ENCODE results near the gene NXNL1.

- TF ChIP-seq, protein P1, sequence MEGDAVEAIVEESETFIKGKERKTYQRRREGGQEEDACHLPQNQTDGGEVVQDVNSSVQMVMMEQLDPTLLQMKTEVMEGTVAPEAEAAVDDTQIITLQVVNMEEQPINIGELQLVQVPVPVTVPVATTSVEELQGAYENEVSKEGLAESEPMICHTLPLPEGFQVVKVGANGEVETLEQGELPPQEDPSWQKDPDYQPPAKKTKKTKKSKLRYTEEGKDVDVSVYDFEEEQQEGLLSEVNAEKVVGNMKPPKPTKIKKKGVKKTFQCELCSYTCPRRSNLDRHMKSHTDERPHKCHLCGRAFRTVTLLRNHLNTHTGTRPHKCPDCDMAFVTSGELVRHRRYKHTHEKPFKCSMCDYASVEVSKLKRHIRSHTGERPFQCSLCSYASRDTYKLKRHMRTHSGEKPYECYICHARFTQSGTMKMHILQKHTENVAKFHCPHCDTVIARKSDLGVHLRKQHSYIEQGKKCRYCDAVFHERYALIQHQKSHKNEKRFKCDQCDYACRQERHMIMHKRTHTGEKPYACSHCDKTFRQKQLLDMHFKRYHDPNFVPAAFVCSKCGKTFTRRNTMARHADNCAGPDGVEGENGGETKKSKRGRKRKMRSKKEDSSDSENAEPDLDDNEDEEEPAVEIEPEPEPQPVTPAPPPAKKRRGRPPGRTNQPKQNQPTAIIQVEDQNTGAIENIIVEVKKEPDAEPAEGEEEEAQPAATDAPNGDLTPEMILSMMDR (IDR thresholded peaks at IDR 0.05), result no peak
- no peak for TF ChIP-seq EP300 (IDR thresholded peaks at IDR 0.05)
Observed at GRCh38 chr19:17436874-17437267, 23.9 kb downstream of the NXNL1 start.
